ENCODE data around the gene KRT25.

GRCh38 chr17:40777971-40778370, 22.8 kb upstream of the KRT25 start:
- TF ChIP-seq, protein P1, sequence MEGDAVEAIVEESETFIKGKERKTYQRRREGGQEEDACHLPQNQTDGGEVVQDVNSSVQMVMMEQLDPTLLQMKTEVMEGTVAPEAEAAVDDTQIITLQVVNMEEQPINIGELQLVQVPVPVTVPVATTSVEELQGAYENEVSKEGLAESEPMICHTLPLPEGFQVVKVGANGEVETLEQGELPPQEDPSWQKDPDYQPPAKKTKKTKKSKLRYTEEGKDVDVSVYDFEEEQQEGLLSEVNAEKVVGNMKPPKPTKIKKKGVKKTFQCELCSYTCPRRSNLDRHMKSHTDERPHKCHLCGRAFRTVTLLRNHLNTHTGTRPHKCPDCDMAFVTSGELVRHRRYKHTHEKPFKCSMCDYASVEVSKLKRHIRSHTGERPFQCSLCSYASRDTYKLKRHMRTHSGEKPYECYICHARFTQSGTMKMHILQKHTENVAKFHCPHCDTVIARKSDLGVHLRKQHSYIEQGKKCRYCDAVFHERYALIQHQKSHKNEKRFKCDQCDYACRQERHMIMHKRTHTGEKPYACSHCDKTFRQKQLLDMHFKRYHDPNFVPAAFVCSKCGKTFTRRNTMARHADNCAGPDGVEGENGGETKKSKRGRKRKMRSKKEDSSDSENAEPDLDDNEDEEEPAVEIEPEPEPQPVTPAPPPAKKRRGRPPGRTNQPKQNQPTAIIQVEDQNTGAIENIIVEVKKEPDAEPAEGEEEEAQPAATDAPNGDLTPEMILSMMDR (IDR thresholded peaks at IDR 0.05): no peak
- no peak for TF ChIP-seq EZH2 (IDR thresholded peaks at IDR 0.05; ENCODE audit: borderline replicate concordance, insufficient read depth, low read depth, low read length, poor library complexity, severe bottlenecking)
